Fibroblast of skin of left biceps (primary cell): ENCODE data around the gene HERC2.
"Not testable (repeated sequence)": the region's sequence is repeated elsewhere in the genome, so short reads cannot be mapped to it uniquely, and the experiment has no call there.

Experiments used
- DNase-seq, 2 experiments: peaks; one replicate each; pipeline ENCODE4 v3.0.0-alpha.2; 2013; ENCODE audit warnings: low read depth in 2 of 2

HERC2 gene

GRCh38 chr15:28182216-28182615 lies 139.8 kb downstream of the HERC2 start:
- no peak for DNase-seq

- DNase-seq, result no peak
Measured at GRCh38 chr15:28181366-28181765, 140.6 kb downstream of the HERC2 start.

- DNase-seq, result no peak
Measured at GRCh38 chr15:28179270-28179669, 142.7 kb downstream of the HERC2 start.

- no peak for DNase-seq
Measured at GRCh38 chr15:28178727-28179126, 143.3 kb downstream of the HERC2 start.

GRCh38 chr15:28178290-28178689 lies 143.7 kb downstream of the HERC2 start:
- DNase-seq, result no peak

- no peak for DNase-seq
Measured at GRCh38 chr15:28169366-28169765, 152.6 kb downstream of the HERC2 start.

- not testable (repeated sequence) for DNase-seq
Measured at GRCh38 chr15:28168405-28169121, 153.4 kb downstream of the HERC2 start.

GRCh38 chr15:28167042-28167441 lies 154.9 kb downstream of the HERC2 start:
- no peak for DNase-seq

GRCh38 chr15:28165791-28166190 lies 156.2 kb downstream of the HERC2 start:
- DNase-seq, result no peak

GRCh38 chr15:28164876-28165275 lies 157.1 kb downstream of the HERC2 start:
- no peak for DNase-seq

- DNase-seq, result no peak
Measured at GRCh38 chr15:28154283-28154682, 167.7 kb downstream of the HERC2 start.

GRCh38 chr15:28153492-28154119 lies 168.4 kb downstream of the HERC2 start:
- no peak for DNase-seq

- not testable (repeated sequence) for DNase-seq
Measured at GRCh38 chr15:28152538-28152923, 169.4 kb downstream of the HERC2 start.

- DNase-seq, result not testable (repeated sequence)
Measured at GRCh38 chr15:28151864-28152537, 170.0 kb downstream of the HERC2 start.

GRCh38 chr15:28147801-28148200 lies 174.2 kb downstream of the HERC2 start:
- DNase-seq, result no peak

GRCh38 chr15:28145419-28145818 lies 176.6 kb downstream of the HERC2 start:
- not testable (repeated sequence) for DNase-seq

GRCh38 chr15:28140062-28140461 lies 181.9 kb downstream of the HERC2 start:
- no peak for DNase-seq

GRCh38 chr15:28137408-28138039 lies 184.5 kb downstream of the HERC2 start:
- DNase-seq, result not testable (repeated sequence)

GRCh38 chr15:28136236-28136904 lies 185.6 kb downstream of the HERC2 start:
- not testable (repeated sequence) for DNase-seq

GRCh38 chr15:28133281-28133680 lies 188.7 kb downstream of the HERC2 start:
- peak; percentile 3 to 17 for DNase-seq

- peak; percentile 1 to 4 for DNase-seq
Measured at GRCh38 chr15:28132524-28133275, 189.3 kb downstream of the HERC2 start.
